Ascending aorta (tissue), 2 donors: ENCODE data around the gene LEF1. TPM values are rescaled to one million over a fixed set of nuclear protein-coding genes. Genes with fewer than 3 reads are reported as not detected.

Source experiments
- DNase-seq, 2 donors: peaks; one replicate each; pipeline ENCODE4 v3.0.0-alpha.2; 2019; ENCODE audit warnings: low spot score in 2 of 2
- H3K27ac ChIP-seq, 2 donors: fragments of 200-600 bp; sonication (generic); one replicate each; pipeline ENCODE4 v1.5.1; 2016 to 2017; ENCODE audit warnings: mild to moderate bottlenecking in 1 of 2
- H3K27me3 ChIP-seq: fragments of 200-600 bp; sonication (generic); one replicate; pipeline ENCODE4 v1.5.1; 2017
- H3K36me3 ChIP-seq, 2 donors: fragments of 200-600 bp; sonication (generic); one replicate each; pipeline ENCODE4 v1.5.1; 2016
- H3K4me1 ChIP-seq, 2 donors: fragments of 200-600 bp; sonication (generic); one replicate each; pipeline ENCODE4 v1.5.1; 2016 to 2017; ENCODE audit warnings: mild to moderate bottlenecking in 1 of 2
- H3K4me3 ChIP-seq, 2 donors: fragments of 200-600 bp; sonication (generic); one replicate each; pipeline ENCODE4 v1.5.1; 2016 to 2017; ENCODE audit warnings: mild to moderate bottlenecking in 1 of 2
- H3K9me3 ChIP-seq, 2 donors: fragments of 200-600 bp; sonication (generic); one replicate each; pipeline ENCODE4 v1.5.1; 2016
- intact Hi-C: fragments of 100-400 bp; cut with DNase I; formaldehyde crosslinking; loops from one replicate; pipeline ENCODE4 v1.15.1; 2023
- total RNA-seq: library from RNA; depleted of rRNA; stranded (reverse); fragments of >200 nt; gene quantifications from one replicate; pipeline ENCODE4 v1.1.0, GENCODE V29; 2016
- TF ChIP-seq, protein P1 (sequence below), 3 experiments: fragments of 200-600 bp in 2 of 3; fragments of 450-650 bp in 1 of 3; sonication (generic) in 2 of 3; IDR thresholded peaks; one replicate each; pipeline ENCODE4 v1.5.1; 2016 to 2019; ENCODE audit warnings: antibody characterized with exemption in 3 of 3, mild to moderate bottlenecking in 1 of 3, moderate library complexity in 1 of 3

The LEF1 gene
- total RNA-seq, 1 donor from 2014 or later, result not detected

DNA sequence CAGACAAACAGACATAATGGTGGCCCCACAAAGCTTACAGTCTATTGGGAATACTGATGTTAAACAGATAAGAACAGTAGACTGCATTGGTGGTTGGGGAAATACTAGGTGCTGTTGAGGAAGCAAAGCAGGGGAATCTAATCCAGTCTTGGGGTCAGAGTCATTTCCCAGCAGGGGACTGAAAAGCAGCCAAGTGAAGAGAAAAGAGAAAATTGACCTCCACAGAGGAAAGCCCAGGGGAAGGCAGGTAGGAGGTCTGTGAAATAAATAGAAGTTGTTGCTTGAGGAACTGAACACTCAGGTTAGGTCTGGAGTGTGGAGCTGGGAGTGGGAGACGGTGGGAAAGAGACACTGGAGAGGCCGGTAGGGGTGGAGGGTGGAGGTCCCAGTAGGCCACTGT, 33.0 kb upstream of the LEF1 start:
- intact Hi-C loops, result no loop called here
- Histone ChIP-seq H3K9me3 (no peaks in the 10 kb centered on the region), H3K27ac (no peak overlapping the region), H3K4me1 (no peaks in the 10 kb centered on the region), H3K27me3 (no peaks in the 10 kb centered on the region), H3K36me3 (no peaks in the 10 kb centered on the region), H3K4me3 (no peak overlapping the region)
- TF ChIP-seq, protein P1, sequence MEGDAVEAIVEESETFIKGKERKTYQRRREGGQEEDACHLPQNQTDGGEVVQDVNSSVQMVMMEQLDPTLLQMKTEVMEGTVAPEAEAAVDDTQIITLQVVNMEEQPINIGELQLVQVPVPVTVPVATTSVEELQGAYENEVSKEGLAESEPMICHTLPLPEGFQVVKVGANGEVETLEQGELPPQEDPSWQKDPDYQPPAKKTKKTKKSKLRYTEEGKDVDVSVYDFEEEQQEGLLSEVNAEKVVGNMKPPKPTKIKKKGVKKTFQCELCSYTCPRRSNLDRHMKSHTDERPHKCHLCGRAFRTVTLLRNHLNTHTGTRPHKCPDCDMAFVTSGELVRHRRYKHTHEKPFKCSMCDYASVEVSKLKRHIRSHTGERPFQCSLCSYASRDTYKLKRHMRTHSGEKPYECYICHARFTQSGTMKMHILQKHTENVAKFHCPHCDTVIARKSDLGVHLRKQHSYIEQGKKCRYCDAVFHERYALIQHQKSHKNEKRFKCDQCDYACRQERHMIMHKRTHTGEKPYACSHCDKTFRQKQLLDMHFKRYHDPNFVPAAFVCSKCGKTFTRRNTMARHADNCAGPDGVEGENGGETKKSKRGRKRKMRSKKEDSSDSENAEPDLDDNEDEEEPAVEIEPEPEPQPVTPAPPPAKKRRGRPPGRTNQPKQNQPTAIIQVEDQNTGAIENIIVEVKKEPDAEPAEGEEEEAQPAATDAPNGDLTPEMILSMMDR (IDR thresholded peaks at IDR 0.05), result no peak
- no peak for DNase-seq

DNA sequence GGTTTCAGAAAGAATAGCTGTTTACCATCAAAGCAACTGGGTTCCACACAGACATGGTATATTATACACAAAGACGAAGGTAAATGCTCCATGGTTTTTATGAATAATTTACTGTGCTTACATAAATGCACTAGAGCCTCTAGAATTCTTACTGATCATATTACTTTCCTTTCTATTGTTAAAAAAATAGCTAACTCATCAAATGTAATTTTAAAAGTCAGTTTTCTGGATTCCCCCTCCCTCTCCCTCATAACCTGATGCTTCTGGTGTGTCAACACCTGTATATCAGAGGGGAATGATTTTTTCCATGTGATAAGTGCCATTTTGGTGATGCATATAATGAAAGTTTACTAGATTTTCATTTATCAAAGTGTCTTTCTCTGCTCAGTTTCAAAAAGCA, 31.1 kb upstream of the LEF1 start:
- DNase-seq, result no peak
- TF ChIP-seq, protein P1 (IDR thresholded peaks at IDR 0.05), result no peak
- Histone ChIP-seq H3K4me1 (no peaks in the 10 kb centered on the region), H3K4me3 (no peak overlapping the region), H3K9me3 (no peaks in the 10 kb centered on the region), H3K27me3 (no peaks in the 10 kb centered on the region), H3K27ac (no peak overlapping the region), H3K36me3 (no peaks in the 10 kb centered on the region)
- intact Hi-C loops, result no loop called here

- Histone ChIP-seq H3K9me3 (no peaks in the 10 kb centered on the region), H3K36me3 (no peaks in the 10 kb centered on the region), H3K4me3 (no peak overlapping the region), H3K4me1 (peaks cover 0 to 8% of the 10 kb centered on the region in 2 donors), H3K27me3 (no peaks in the 10 kb centered on the region), H3K27ac (peak overlapping the region; percentile 42 to 47)
- DNase-seq, result no peak
- TF ChIP-seq, protein P1 (IDR thresholded peaks at IDR 0.05), result no peak
- intact Hi-C loops, result no loop called here
These were observed 25.3 kb upstream of the LEF1 start for GRCh38 chr4:108193886-108194672.

GRCh38 chr4:108192935-108193334, 24.2 kb upstream of the LEF1 start:
- no peaks in the 10 kb centered on the region for H3K36me3 ChIP-seq
- H3K27ac ChIP-seq, result no peak overlapping the region
- no peaks in the 10 kb centered on the region for H3K9me3 ChIP-seq
- no peak for DNase-seq
- peaks cover 0 to 8% of the 10 kb centered on the region in 2 donors for H3K4me1 ChIP-seq
- intact Hi-C loops, result no loop called here
- H3K27me3 ChIP-seq, result no peaks in the 10 kb centered on the region
- H3K4me3 ChIP-seq, result no peak overlapping the region
- TF ChIP-seq, protein P1 (IDR thresholded peaks at IDR 0.05), result no peak

- intact Hi-C loops, result no loop called here
These were observed 23.3 kb upstream of the LEF1 start for GRCh38 chr4:108192056-108192455.

More at GRCh38 chr4:108192056-108192455, 23.3 kb upstream of the LEF1 start:
- H3K4me1 ChIP-seq, result peaks cover 0 to 8% of the 10 kb centered on the region in 2 donors
- H3K9me3 ChIP-seq, result no peaks in the 10 kb centered on the region
- no peak overlapping the region for H3K27ac ChIP-seq
- no peaks in the 10 kb centered on the region for H3K27me3 ChIP-seq
- no peak overlapping the region for H3K4me3 ChIP-seq
- H3K36me3 ChIP-seq, result no peaks in the 10 kb centered on the region
- TF ChIP-seq, protein P1 (IDR thresholded peaks at IDR 0.05), result no peak
- DNase-seq, result no peak
